Stomach (tissue), 9 donors: Measurements from ENCODE around the gene TBX6. TPM values are rescaled to one million over a fixed set of nuclear protein-coding genes. Genes with fewer than 3 reads are reported as not detected.

Experiments
- DNase-seq, 2 donors: peaks; one replicate each; pipeline versions ENCODE4 v3.0.0 to v3.0.0-alpha.2; 2013 to 2019
- H3K27ac ChIP-seq, 5 donors: fragments of 200-600 bp in 4 of 5; sonication (generic) in 4 of 5; one replicate each; pipeline ENCODE4 v1.5.1; 2013 to 2019; ENCODE audit warnings: mild to moderate bottlenecking in 1 of 5, moderate library complexity in 1 of 5
- H3K27me3 ChIP-seq, 3 donors: fragments of 200-600 bp; sonication (generic); one replicate each; pipeline ENCODE4 v1.5.1; 2017 to 2019; ENCODE audit warnings: mixed run types in 1 of 3
- H3K36me3 ChIP-seq, 4 donors: fragments of 200-600 bp; sonication (generic); 1 replicate in 3 of 4; 2 replicates in 1 of 4; pipeline ENCODE4 v1.5.1; 2016 to 2019
- H3K4me1 ChIP-seq, 4 donors: fragments of 200-600 bp; sonication (generic); one replicate each; pipeline ENCODE4 v1.5.1; 2016 to 2019
- H3K4me3 ChIP-seq, 4 donors: fragments of 200-600 bp; sonication (generic) in 3 of 4; one replicate each; pipeline ENCODE4 v1.5.1; 2016 to 2019; ENCODE audit warnings: mild to moderate bottlenecking in 1 of 4
- H3K9me3 ChIP-seq, 4 donors: fragments of 200-600 bp; sonication (generic); one replicate each; pipeline ENCODE4 v1.5.1; 2016 to 2019
- CTCF ChIP-seq, 7 experiments: fragments of 450-650 bp in 4 of 7; fragments of 200-600 bp in 3 of 7; sonication (generic) in 3 of 7; IDR thresholded peaks; one replicate each; pipeline ENCODE4 v1.5.1; 2016 to 2019; ENCODE audit warnings: antibody characterized with exemption in 7 of 7, control low read depth in 2 of 7, mild to moderate bottlenecking in 1 of 7
- EP300 ChIP-seq: sonication (generic); formaldehyde crosslinking; IDR thresholded peaks from one replicate; pipeline ENCODE4 v1.6.1; 2017; ENCODE audit warnings: antibody characterized with exemption
- POLR2A ChIP-seq, 4 donors: fragments of 450-650 bp; IDR thresholded peaks; one replicate each; pipeline ENCODE4 v1.6.1; 2016; ENCODE audit warnings: antibody characterized with exemption in 4 of 4, control low read depth in 2 of 4, mild to moderate bottlenecking in 1 of 4, moderate library complexity in 1 of 4
- POLR2AphosphoS5 ChIP-seq, 3 donors: sonication (generic); formaldehyde crosslinking; IDR thresholded peaks; one replicate each; pipeline ENCODE4 v1.6.1; 2016; ENCODE audit warnings: antibody characterized with exemption in 3 of 3
- WGBS, 5 donors: extraction: QIAGEN DNeasy Blood & Tissue Kit in 3 of 5; methylation state at CpG; one replicate each; pipeline versions ENCODE4 v1.1.5 to v1.1.7; 2013 to 2018; 5-methylcytosine and 5-hydroxymethylcytosine counted together
- intact Hi-C: fragments of 100-400 bp; cut with DNase I; formaldehyde crosslinking; loops from one replicate; pipeline ENCODE4 v1.15.1; 2023; ENCODE audit warnings: low total_unique reads
- polyA plus RNA-seq, 3 donors: library from polyadenylated mRNA; stranded (reverse); fragments of 200-250 nt; gene quantifications; one replicate each; pipeline ENCODE4 v1.2.3, GENCODE V29; 2013
- total RNA-seq, 5 donors: library from RNA; depleted of rRNA; stranded (reverse); fragments of >200 nt; gene quantifications; one replicate each; pipeline versions ENCODE4 v1.1.0 to v1.2.3, GENCODE V29; 2014 to 2016
- donor health status: healthy with polysubstance abuse.
- donor health status: Bipolar disorder and iron deficiency.
- donor health status: healthy.

TBX6 gene
- total and polyA plus RNA-seq, 8 donors, result 1.1 to 25.0 (median 2.5) TPM; not detected in 3

GRCh38 chr16:30124985-30125379 is 33.3 kb upstream of the TBX6 start:
- WGBS, 5 donors, result 66 to 87% (median 69%) methylated on average over 4 of the region's 4 CpGs
- DNase-seq, result no peak
- intact Hi-C loops, result no loop called here
- TF ChIP-seq CTCF (IDR thresholded peaks at IDR 0.05), result no peak
- TF ChIP-seq EP300, result no peak
- TF ChIP-seq POLR2AphosphoS5 (IDR thresholded peaks at IDR 0.05), result no peak
- no peak for TF ChIP-seq POLR2A (IDR thresholded peaks at IDR 0.05)
- Histone ChIP-seq H3K27ac (peak overlapping the region in 4 of 5 donors; percentile 94 to 96 (median 94)), H3K9me3 (no peaks in the 10 kb centered on the region), H3K36me3 (peaks cover 2 to 13% (median 8%) of the 10 kb centered on the region in 4 donors), H3K4me1 (peaks cover 31 to 43% (median 39%) of the 10 kb centered on the region in 4 donors), H3K27me3 (no peaks in the 10 kb centered on the region), H3K4me3 (no peak overlapping the region)

GRCh38 chr16:30122604-30123160 is 31.0 kb upstream of the TBX6 start:
- Histone ChIP-seq H3K36me3 (peaks cover 17 to 36% (median 30%) of the 10 kb centered on the region in 4 donors), H3K9me3 (no peaks in the 10 kb centered on the region), H3K4me3 (peak overlapping the region; percentile 73 to 98 (median 87)), H3K4me1 (peaks cover 31 to 58% (median 50%) of the 10 kb centered on the region in 4 donors), H3K27me3 (no peaks in the 10 kb centered on the region), H3K27ac (peak overlapping the region; percentile 89 to 96 (median 94))
- no peak for TF ChIP-seq CTCF (IDR thresholded peaks at IDR 0.05)
- TF ChIP-seq POLR2AphosphoS5 (IDR thresholded peaks at IDR 0.05), result no peak
- no peak for TF ChIP-seq EP300
- no peak for TF ChIP-seq POLR2A (IDR thresholded peaks at IDR 0.05)
- WGBS, 5 donors, result 1 to 3% (median 1%) methylated on average over 33 to 42 of the region's 42 CpGs
- intact Hi-C loops, result no loop called here
- DNase-seq, result no peak

GRCh38 chr16:30121741-30122571 is 30.2 kb upstream of the TBX6 start:
- Histone ChIP-seq H3K36me3 (peaks cover 24 to 43% (median 37%) of the 10 kb centered on the region in 4 donors), H3K4me1 (peaks cover 31 to 65% (median 50%) of the 10 kb centered on the region in 4 donors), H3K27ac (peak overlapping the region; percentile 89 to 96 (median 94)), H3K27me3 (no peaks in the 10 kb centered on the region), H3K4me3 (peak overlapping the region; percentile 73 to 98 (median 87)), H3K9me3 (no peaks in the 10 kb centered on the region)
- intact Hi-C loops, result no loop called here
- WGBS, 5 donors, result 27 to 43% (median 39%) methylated on average over 30 to 31 of the region's 31 CpGs
- TF ChIP-seq POLR2AphosphoS5 (IDR thresholded peaks at IDR 0.05) (peak in 2 of 3 donors; percentile 12 to 33), CTCF (IDR thresholded peaks at IDR 0.05) (no peak), EP300 (no peak)
- peak; percentile 53 to 78 for DNase-seq

GRCh38 chr16:30120340-30121105 is 28.8 kb upstream of the TBX6 start:
- intact Hi-C loops, result no loop called here
- H3K27ac ChIP-seq, result peak overlapping the region; percentile 89 to 96 (median 94)

More at GRCh38 chr16:30120340-30121105, 28.8 kb upstream of the TBX6 start:
- Histone ChIP-seq H3K27me3 (no peaks in the 10 kb centered on the region), H3K4me3 (peak overlapping the region in 1 of 4 donors; percentile 79), H3K36me3 (peaks cover 38 to 57% (median 51%) of the 10 kb centered on the region in 4 donors), H3K9me3 (no peaks in the 10 kb centered on the region), H3K4me1 (peaks cover 31 to 80% (median 54%) of the 10 kb centered on the region in 4 donors)
- peak in 1 of 2 donors; percentile 85 for DNase-seq
- 73 to 94% (median 90%) methylated on average over 3 of the region's 3 CpGs for WGBS, 5 donors
- TF ChIP-seq POLR2AphosphoS5 (IDR thresholded peaks at IDR 0.05) (peak in 2 of 3 donors; percentile 26 to 51), EP300 (no peak)
